AG04450 (cell line): Measurements from ENCODE around the gene MOV10. TPM values are rescaled to one million over a fixed set of nuclear protein-coding genes. Genes with fewer than 3 reads are reported as not detected.
"Not testable (repeated sequence)": the region's sequence is repeated elsewhere in the genome, so short reads cannot be mapped to it uniquely, and the experiment has no call there.

Experiments
- CTCF ChIA-PET: fragments of 300-600, 350-600 bp; formaldehyde crosslinking; extraction: SDS; loops from one replicate; lab custom pipeline; 2022; ENCODE audit warnings: antibody characterized with exemption, inconsistent platforms; lab: Charles Lee
- POLR2A ChIA-PET: fragments of 350-600 bp; formaldehyde crosslinking; extraction: SDS; loops from one replicate; lab custom pipeline; 2021; ENCODE audit warnings: antibody characterized with exemption, inconsistent platforms; lab: Yijun Ruan, JAX
- DNase-seq: peaks from one replicate; pipeline ENCODE4 v3.0.0-alpha.2; 2011; ENCODE audit warnings: low read depth, low spot score
- H3K27ac ChIP-seq: one replicate; pipeline ENCODE4 v1.5.1; 2012; ENCODE audit warnings: low read depth, low read length, control low read depth
- H3K27me3 ChIP-seq: one replicate; pipeline ENCODE4 v1.6.0; 2012; ENCODE audit warnings: low read length; ENCODE audit not compliant: control insufficient read depth, insufficient read depth
- H3K4me3 ChIP-seq: 2 replicates; pipeline ENCODE4 v1.5.1; 2011; ENCODE audit warnings: mild to moderate bottlenecking, low read depth, low read length, control low read depth
- H3K9me3 ChIP-seq: 2 replicates; pipeline ENCODE4 v1.5.1; 2012; ENCODE audit warnings: low read length; ENCODE audit not compliant: control insufficient read depth, insufficient read depth
- polyA plus RNA-seq: library from polyadenylated mRNA; depleted of rRNA; stranded (reverse); fragments of >200 nt; gene quantifications from 2 replicates; pipeline ENCODE4 v1.2.3, GENCODE V29; 2011
- TF ChIP-seq, protein P1 (sequence below): IDR thresholded peaks from 2 replicates; pipeline ENCODE4 v1.5.1; 2011; ENCODE audit warnings: low read depth, low read length, control low read depth, inconsistent platforms

Gene MOV10
- polyA plus RNA-seq, 1 experiment, result 58.1 TPM

DNA sequence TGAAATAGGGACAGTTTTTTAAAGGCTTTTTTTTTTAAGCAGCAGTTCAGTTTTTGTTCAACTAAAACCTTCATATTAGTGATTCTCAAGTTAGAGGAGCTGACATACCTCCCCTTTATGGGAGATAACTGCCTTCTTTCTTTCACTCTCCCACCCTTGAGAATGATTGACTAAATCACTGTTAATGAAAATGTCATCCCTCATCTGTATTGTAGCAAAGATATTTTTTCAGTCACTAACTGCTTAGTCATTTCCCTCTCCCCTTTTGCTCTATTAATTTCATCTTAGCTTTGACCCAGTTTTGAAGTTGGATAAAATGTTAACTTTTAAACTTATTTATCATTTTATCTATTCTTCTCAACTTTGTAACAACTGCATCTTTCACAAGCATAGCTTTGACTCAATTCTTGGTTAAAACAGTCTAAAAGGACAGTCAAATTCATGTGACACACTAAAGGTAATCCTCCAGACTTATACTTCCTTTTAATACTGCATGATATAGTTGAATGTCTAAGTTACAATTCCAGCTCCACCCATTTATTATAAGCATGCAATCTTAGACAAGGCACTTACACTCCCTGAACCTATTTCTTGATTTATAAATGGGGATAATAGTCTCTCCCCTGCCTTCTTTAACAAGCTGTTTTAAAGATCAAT lies 37.7 kb upstream of the MOV10 start:
- H3K4me3 ChIP-seq, result no peak overlapping the region
- ChIA-PET POLR2A (interaction anchor here (0.8 to 1.0 kb wide), 2 partner anchors 12 to 39 kb away, joined by 3 to 5 read pairs; no protein-coding TSS in a partner anchor), CTCF (interaction anchor here (1.0 to 2.1 kb wide), 4 partner anchors 23 to 134 kb away, joined by 3 to 5 read pairs (median 4); partner anchors contain the start of gene MOV10)
- TF ChIP-seq, protein P1, sequence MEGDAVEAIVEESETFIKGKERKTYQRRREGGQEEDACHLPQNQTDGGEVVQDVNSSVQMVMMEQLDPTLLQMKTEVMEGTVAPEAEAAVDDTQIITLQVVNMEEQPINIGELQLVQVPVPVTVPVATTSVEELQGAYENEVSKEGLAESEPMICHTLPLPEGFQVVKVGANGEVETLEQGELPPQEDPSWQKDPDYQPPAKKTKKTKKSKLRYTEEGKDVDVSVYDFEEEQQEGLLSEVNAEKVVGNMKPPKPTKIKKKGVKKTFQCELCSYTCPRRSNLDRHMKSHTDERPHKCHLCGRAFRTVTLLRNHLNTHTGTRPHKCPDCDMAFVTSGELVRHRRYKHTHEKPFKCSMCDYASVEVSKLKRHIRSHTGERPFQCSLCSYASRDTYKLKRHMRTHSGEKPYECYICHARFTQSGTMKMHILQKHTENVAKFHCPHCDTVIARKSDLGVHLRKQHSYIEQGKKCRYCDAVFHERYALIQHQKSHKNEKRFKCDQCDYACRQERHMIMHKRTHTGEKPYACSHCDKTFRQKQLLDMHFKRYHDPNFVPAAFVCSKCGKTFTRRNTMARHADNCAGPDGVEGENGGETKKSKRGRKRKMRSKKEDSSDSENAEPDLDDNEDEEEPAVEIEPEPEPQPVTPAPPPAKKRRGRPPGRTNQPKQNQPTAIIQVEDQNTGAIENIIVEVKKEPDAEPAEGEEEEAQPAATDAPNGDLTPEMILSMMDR, result no peak
- DNase-seq, result no peak
- no peaks in the 10 kb centered on the region for H3K27me3 ChIP-seq
- no peak overlapping the region for H3K27ac ChIP-seq
- no peaks in the 10 kb centered on the region for H3K9me3 ChIP-seq

DNA sequence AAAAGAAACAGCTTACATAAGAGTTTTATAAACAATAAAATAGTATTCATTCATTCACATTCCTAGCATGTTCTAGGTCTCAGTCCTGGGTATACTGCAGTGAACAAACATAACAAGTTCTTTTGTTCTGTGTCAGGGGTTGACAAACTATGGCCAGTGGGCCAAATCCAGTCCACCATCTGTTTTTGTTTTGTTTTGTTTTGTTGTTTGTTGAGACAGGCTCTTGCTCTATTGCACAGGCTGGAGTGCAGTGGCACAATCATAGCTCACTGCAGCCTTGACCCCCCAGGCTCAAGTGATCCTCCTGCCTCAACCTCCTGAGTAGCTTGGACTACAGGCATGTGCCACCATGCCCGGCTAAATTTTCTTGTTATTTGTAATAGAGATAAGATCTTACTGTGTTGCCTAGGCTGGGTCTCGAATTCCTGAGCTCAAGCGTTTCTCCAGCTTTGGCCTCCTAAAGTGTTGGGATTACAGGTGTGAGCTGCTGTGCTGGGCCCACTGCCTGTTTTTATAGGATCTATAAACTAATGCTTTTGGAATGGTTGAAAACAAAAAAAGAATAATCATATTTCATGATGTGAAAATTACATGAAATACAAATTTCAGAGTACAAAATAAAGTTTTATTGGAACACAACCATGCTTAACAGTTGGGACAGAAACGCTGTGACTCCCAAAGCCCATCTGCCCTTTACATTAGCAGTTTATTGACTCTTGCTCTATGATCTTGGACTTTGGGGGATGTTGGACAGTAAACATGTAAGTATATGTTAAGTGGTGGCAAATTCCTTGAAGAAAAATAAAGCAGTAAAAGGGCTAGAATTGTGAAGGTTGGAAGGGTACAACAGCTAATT lies 37.0 kb upstream of the MOV10 start:
- Histone ChIP-seq H3K27me3 (no peaks in the 10 kb centered on the region), H3K9me3 (no peaks in the 10 kb centered on the region), H3K27ac (no peak overlapping the region), H3K4me3 (no peak overlapping the region)
- ChIA-PET POLR2A (interaction anchor here (0.8 to 1.0 kb wide), 2 partner anchors 11 to 38 kb away, joined by 3 to 5 read pairs; no protein-coding TSS in a partner anchor), CTCF (interaction anchor here (1.0 to 2.1 kb wide), 4 partner anchors 23 to 135 kb away, joined by 3 to 5 read pairs (median 4); partner anchors contain the start of gene MOV10)
- TF ChIP-seq, protein P1, result no peak
- DNase-seq, result no peak

DNA sequence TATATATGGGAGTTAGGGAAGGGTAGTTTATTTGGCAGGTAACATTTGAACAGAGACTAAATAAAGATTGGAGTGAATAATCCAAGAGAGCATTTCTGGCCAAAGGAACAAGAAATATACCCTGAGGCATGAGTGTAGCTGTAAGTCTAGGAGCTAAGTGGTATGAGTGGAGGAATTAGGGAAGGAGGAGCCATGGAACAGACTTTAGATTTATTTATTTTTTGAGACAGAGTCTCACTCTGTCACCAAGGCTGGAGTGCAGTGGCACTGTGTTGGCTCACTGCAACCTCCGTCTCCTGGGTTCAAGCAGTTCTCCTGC lies 36.4 kb upstream of the MOV10 start:
- DNase-seq, result no peak
- no peaks in the 10 kb centered on the region for H3K27me3 ChIP-seq
- no peaks in the 10 kb centered on the region for H3K9me3 ChIP-seq
- no peak overlapping the region for H3K4me3 ChIP-seq
- TF ChIP-seq, protein P1, result no peak
- CTCF ChIA-PET, result interaction anchor here (1.0 to 1.6 kb wide), 2 partner anchors 24 to 36 kb away, joined by 4 read pairs; partner anchors contain the start of gene MOV10
- H3K27ac ChIP-seq, result no peak overlapping the region
- POLR2A ChIA-PET, result no interaction called here

DNA sequence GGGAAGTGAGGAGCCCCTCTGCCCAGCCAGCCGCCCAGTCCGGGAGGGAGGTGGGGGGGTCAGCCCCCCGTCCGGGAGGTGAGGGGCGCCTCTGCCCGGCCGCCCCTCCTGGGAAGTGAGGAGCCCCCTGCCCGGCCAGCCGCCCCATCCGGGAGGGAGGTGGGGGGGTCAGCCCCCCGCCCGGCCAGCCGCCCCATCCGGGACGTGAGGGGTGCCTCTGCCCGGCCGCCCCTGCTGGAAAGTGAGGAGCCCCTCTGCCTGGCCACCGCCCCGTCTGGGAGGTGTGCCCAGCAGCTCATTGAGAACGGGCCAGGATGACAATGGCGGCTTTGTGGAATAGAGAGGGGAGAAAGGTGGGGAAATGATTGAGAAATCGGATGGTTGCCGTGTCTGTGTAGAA lies 34.0 kb upstream of the MOV10 start:
- DNase-seq, CTCF ChIA-PET, POLR2A ChIA-PET, H3K27me3 ChIP-seq, H3K9me3 ChIP-seq, H3K4me3 ChIP-seq, H3K27ac ChIP-seq: not testable (repeated sequence)

DNA sequence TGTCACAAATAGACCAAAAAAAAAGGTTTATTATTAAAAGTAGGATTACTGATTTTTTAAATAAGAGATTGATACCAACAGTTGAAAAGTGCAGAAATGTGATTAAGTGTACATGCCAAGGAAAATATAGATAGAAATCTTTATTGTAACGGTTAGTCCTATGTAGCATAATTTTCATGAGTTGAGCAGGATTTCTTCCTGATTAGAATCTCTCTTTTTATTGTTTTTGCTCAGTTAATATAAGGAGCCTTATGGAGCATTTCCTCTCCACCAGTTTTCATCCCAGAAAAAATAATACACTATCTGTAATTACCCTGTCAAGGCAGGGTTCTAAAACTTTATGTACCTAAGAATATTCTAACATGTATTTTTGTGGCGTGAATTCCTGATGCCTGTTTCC lies 31.4 kb upstream of the MOV10 start:
- DNase-seq, result no peak
- TF ChIP-seq, protein P1, result no peak
- ChIA-PET POLR2A (no interaction called here), CTCF (interaction anchor here (0.6 kb wide), 1 partner anchor 38 kb away, joined by 3 read pairs; no protein-coding TSS in a partner anchor)
- no peak overlapping the region for H3K4me3 ChIP-seq
- no peaks in the 10 kb centered on the region for H3K9me3 ChIP-seq
- no peaks in the 10 kb centered on the region for H3K27me3 ChIP-seq
- no peak overlapping the region for H3K27ac ChIP-seq
